Stimulated activated CD8-positive, alpha-beta memory T cell treated with anti-CD3 and anti-CD28 coated beads, Interleukin-12 subunit alpha, Interleukin-12 subunit beta, amount 100 ng/mL, for 1 hour (primary cell): ENCODE data around the gene NCKAP1.
"Not testable (repeated sequence)": the region's sequence is repeated elsewhere in the genome, so short reads cannot be mapped to it uniquely, and the experiment has no call there.

ENCODE experiments used
- DNase-seq: peaks from one replicate; pipeline ENCODE4 v3.0.0-alpha.2; 2020; ENCODE audit warnings: low read depth

NCKAP1 gene

DNA sequence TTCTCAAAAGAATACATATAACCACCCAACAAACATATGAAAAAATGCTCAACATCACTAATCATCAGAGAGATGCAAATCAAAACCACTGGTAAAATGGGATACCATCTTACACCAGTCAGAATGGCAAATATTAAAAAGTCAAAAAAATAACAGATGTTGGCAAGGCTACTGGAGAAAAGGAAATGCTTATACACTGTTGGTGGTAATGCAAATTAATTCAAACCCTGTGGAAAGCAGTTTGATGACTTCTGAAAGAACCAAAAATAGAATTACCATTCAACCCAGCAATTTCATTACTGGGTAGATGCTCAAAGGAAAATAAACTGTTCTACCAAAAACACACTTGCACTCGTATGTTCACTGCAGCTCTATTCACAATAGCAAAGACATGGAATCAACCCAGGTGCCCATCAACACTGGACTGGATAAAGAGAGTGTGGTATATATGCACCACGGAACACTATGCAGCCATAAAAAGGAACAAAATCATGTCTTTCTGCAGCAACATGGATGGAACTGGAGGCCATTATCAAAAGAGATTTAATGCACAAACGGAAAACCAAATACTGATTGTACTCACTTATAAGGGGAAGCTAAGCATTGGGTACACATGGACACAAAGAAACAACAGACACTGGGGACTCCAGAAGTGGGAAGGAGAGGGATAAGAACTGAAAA is 38.8 kb downstream of the NCKAP1 start:
- no peak for DNase-seq

DNA sequence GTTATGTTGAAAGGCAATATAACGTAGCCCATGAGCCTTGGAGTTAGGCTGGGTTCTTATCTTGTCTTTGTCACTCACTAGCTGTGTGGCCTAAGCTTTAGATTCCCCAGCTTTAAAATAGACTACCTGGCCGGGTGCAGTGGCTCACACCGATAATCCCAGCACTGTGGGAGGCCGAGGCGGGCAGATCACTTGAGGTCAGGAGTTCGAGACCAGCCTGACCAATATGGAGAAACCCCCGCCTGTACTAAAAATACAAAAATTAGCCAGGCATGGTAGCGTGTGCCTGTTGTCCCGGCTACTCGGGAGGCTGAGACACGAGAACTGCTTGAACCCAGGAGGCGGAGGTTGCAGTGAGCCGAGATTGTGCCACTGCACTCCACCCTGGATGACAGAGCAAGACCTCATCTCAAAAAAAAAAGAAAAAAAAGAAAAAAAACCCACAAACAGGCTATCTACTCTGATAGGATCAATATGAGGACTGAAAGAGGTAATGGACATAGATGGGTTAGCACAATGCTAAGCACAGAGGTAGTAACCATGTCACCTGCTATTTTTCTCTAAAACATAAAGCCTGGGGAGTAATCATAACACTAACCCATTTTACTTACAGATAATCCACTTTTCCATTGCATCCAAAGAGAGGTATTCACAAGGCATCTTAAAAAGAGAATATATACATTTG is 43.9 kb downstream of the NCKAP1 start:
- no peak for DNase-seq

DNA sequence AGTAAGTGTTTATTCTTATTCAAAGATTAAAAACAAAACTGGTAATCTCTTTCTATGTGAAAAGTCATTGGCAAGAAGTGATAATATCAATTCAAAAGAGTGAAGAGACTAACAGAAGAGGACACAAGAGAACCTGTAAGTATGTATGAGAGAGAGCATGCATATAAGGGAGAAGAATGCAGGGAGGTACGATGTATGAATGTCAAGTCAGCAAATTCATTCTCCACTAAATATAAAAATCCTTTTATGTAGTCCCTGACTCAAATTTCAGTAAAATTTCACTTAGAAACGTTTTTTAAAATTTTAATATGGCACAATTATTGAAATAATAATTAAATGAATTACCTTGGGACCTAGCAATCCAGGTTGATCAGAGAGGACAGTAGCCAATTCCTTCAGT is 55.3 kb downstream of the NCKAP1 start:
- DNase-seq: no peak

DNA sequence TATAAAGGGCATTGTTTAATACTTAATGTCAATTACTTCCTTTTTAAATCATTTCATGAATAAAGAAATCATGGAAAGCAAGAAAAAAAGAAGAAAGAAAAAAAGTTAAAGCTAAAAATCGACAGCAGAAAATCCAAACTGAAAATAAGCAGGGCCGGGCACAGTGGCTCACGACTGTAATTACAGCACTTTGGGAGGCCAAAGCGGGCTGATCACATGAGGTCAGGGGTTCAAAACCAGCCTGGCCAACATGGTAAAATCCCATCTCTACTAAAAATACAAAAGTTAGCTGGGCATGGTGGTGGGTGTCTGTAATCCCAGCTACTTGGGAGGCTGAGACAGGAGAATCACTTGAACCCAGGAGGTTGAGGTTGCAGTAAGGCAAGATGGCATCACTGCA is 56.8 kb downstream of the NCKAP1 start:
- not testable (repeated sequence) for DNase-seq

DNA sequence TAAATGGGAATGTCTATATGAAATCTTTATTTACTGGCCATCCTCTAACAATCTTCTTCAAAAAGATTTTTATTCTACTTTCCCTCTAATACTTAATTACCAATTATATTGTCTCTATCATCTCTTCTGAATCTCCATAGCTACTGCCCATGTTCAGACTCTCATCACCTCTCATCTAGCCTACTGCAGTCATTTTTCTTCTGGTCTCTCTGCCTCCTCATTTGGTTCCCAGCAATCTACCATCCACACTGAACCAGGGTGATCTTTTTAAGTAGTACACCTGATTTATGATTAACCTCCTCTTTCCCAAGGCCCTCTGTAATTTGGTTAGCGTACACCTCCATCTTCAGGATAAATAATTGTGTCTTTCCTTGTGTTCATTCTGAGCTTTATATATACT is 57.6 kb downstream of the NCKAP1 start:
- DNase-seq: no peak

DNA sequence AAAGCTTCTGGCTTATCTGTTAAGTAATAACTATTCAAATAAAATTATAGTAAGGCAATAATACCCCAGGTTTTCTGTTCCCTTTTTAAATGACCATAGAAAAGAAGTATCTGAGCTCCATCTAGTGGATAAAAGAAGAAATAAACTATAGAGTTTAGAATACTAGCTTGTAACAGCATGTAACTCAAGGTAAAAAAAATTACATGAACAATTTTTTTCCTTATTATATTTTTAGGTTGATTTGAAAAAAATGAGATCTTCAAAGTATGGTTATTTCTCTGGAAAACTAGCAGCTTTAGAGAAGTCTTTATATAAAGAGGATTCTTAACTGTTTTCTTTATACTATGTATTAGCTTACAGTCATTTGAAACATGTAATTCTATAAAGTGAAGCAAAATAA is 58.1 kb downstream of the NCKAP1 start:
- DNase-seq: no peak

DNA sequence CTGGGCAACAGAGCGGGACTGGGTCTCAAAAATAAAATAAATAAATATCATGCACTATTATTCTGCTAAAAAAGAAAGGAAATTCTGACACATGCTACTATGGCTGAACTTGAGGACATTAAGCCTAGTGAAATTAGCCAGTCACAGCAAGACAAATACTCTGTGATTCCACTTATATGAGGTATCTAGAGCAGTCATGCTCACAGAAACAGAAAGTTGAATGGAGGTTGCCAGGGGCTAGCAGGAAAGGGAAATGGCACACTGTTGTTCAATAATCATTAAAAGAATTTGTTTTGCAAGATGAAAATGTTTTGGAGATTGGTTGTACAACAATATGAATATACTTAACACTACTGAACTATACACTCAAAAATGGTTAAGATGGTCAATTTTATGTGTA is 60.8 kb downstream of the NCKAP1 start:
- no peak for DNase-seq

DNA sequence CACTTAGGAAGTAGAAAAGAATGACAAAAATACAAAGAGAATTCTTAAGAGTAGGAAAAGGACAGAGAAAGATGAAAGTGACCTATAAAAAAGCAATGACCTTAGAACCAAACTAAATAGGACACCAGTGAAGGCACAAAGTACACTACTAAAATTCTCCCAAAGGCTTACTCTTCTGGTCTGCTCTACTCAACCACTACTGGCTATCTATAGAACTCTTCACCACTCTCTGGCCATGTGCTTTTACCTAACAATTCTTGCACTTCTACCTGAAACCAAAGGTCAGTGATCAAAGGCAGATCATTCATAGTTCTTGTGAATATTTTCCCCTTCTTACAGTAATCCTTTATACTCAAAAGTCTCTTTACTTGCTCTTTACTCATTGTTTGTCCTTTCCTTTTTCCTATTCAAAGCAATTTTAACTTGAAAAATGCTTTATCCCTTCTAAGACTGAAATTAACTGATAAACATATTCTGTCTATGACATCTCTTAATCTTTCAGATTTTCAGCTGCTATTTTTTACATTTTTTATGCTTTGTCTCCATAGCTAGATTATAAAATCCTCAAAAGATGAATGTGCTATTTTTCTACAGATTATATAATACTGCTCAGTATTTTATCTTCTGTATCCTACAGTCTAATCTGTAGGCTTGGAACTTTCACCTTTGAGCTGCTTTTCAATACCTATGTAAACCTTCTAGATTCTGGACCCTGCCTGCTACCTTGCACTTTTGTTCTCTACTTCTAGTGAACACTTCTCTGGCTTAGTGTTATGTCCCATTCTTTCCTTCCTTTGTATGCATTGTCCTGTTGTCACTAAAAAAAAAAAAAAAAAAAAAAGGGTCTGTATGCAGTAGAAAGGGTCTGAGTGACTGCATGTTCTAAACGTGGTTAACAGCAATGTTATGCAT is 64.6 kb downstream of the NCKAP1 start:
- no peak for DNase-seq

DNA sequence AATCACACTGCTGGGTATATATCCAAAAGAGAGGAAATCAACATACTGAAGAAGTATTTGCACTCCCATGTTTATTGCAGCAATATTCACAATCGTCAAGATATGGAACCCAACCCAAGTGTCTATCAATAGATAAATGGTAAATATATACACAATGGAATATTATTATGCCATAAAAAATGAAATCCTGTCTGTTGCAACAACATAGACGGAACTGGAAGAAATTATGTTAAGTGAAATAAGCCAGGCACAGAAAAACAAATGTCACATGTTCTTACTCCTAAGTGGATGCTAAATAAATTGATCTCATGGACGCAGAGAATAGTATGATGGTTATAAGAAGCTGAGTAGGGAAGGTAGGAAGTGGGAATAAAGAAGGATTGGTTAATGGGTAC is 65.7 kb downstream of the NCKAP1 start:
- no peak for DNase-seq

DNA sequence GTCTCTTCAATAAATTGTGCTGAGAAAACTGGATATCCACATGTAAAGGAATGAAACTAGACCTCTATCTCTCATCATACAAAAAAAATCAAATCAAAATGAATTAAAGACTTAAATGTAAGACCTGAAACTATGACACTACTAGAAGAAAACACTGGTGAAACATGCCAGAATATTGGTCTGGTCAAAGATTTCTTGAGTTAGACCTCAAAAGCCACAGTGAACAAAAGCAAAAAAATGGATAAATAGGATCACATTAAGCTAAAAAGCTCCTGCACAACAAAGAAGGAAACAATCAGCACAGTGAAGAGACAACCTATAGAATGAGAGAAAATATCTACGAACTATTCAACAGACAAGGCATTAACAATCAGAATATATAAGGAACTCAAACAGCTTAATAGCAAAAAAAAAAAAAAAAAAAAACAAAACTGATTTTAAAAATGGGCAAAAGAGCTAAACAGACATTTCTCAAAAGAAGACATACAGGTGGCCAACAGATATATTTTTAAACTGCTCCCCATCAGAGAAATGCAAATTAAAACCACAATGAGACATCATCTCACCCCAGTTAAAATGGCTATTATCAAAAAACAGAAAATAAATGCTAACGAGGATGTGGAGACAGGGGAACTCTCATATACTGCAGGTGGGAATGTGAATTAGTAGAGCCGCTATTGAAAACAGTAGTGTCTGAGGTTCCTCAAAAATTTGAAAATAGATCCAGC is 66.3 kb downstream of the NCKAP1 start:
- no peak for DNase-seq

DNA sequence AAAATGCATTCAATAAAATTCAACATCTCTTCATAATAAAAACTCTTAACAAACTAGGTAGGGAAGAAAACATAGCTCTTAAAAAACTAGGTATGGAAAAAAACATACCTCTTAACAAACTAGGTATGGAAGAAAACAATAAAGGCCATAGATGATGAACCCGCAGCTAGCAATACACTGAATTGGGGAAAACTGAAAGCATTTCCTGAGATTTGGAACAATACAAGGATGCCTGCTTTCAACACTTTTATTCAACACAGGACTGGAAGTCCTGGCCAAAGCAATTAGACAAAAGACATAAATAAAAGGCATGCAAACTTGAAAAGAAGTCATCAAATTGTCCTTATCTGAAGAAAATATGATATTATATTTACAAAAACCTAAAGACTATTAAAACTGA is 67.8 kb downstream of the NCKAP1 start:
- DNase-seq: no peak

DNA sequence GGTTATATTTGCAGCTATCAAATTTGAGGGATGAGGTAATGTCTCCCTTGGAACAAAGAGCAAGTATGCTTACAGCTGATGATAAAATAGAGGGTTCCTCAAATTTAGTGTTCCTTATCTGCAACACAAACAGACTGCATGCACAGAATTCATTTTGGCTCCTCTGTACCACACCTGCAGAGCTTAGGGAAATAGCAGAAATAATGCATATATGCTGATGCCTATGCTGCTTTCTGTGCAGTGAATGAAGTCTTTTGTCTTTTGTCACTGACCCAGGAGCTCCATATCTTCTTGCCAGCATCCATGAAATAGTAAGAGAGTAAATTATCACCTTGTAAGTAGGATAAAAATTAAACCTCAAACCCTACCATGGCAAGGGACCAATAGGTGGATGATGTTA is 69.8 kb downstream of the NCKAP1 start:
- no peak for DNase-seq

DNA sequence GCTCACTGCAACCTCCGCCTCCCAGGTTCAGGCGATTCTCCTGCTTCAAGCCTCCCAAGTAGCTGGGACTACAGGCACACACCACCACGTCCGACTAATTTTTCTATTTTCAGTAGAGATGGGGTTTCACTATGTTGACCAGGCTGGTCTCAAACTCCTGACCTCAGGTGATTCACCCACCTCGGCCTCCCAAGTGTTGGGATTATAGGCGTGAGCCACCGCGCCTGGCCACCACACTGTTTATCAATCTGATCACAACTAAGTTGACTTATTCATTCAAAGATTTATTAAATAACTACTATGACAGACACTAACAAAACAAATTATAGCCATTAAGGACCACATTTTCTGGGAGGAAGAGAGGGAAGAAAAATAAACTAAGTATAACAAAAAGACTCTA is 71.9 kb downstream of the NCKAP1 start:
- not testable (repeated sequence) for DNase-seq

DNA sequence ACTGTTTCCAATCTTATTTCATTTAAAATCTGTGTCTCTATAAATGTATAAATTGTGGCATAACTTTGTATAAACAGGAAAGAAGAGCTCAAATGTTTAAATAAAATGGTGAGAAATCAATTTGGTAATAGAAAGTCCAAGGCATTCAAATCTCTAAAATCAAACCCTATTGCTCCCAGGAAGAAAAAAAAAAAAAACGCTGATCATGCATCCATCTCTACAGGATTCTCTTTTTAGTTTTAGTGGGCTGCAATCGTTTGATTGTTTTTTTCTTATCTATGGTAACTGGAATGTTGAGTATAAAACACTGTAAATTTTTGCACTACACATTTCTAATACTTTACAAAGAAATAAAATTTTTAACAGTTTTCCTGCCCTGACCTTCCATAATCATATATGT is 75.6 kb downstream of the NCKAP1 start:
- no peak for DNase-seq

DNA sequence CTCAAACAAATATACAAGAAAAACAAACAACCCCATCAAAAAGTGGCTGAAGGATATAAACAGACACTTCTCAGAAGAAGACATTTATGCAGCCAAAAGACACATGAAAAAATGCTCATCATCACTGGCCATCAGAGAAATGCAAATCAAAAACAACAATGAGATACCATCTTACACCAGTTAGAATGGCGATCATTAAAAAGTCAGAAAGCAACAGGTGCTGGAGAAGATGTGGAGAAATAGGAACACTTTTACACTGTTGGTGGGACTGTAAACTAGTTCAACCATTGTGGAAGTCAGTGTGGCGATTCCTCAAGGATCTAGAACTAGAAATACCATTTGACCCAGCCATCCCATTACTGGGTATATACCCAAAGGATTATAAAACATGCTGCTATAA is 77.4 kb downstream of the NCKAP1 start:
- DNase-seq: not testable (repeated sequence)

DNA sequence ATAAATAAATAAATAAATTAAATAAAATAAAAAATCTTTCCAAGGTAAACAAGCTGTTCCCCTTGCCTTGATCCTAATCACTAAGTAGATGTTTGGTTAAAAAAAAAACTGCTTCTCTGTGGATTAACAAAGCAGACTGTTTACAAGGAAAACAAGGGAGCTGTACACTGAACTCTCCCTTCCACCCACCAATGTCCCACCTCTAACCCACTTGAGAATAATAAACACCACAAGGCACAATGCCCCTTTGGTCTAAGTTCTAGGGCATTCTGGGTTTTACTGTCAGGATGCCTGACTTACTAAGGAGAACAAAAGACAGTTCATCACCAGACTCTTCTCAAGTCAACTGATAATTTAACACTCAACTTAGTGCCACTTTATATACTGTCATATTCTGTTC is 83.5 kb downstream of the NCKAP1 start:
- no peak for DNase-seq

DNA sequence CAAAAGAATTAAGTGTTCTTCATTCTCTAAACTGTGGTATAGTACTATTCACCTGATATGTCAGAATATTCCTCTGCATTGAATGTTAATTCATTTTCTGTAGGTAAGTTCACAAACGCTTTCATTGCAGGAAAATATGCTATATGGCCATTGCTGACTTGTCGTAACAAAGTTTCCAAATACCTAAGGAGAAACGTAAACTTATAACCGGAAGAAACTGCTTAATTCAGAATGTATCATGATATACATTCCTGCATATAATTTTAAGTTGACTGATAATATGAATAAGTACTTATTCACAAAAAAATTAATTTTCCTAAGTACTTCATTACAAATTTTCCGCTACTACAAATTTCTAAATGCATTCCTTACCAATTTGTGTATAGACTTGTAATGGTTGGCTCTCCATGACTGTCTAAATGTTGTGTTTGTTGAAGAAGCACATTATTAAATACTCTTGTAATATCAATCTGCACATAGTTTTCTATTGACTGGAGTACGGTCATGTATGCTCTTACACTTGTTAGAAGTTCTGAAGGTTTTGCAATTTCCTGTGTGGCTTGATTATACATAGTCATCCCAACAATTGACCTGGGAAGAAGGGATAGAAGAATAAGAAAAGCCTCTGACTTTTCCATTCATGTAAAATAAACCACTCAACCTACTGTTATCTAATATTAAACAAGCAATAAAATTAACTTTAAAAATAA is 85.4 kb downstream of the NCKAP1 start:
- DNase-seq: no peak

DNA sequence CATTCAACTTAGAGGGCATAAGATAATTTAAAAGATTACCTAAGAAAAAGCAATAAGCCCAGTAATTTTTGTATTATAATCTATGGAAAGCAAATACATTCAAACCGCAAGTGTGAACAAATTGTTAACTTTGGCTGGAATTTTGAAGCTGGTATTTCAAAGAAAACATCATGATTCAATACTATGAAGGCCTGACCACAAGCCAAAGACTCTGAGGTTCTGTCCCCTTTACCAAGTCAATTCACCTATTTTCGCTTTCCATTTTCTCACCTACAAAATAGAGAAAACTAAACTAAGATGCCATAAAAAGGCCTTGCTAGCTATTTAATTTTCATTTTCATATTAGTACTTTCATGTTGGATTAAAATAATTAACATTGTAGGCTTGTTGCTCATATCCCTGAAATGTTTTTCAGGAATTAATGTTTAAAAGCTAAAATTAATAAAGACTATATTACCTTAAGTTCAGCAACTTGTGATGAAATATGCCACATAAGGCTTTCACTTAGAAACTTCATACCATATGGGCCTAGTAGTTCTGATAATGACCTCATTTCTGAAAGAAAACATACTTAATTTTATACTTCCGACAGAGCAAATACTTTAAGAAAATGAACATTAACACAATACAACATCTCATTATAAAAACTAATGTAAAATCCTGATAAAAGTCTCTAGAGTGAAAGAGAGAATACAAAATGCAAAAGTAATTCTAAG is 86.2 kb downstream of the NCKAP1 start:
- no peak for DNase-seq

DNA sequence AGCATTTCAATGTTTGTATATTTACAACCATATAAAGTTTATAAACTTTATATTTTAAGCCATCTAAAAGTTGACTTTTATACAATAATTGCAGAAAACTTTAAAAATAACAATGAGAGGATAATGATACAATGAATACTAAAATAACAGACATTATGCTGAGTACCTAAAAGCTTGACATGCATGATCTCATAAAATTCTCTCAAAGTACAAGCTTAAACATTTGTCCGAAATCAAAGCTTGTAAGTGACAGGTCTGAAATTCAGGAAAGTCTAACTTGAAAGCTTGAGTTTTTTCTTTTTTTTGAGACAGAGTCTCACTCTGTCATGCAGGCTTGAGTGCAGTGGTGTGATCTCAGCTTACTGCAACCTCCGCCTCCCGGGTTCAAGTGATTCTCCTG is 87.7 kb downstream of the NCKAP1 start:
- DNase-seq: no peak

DNA sequence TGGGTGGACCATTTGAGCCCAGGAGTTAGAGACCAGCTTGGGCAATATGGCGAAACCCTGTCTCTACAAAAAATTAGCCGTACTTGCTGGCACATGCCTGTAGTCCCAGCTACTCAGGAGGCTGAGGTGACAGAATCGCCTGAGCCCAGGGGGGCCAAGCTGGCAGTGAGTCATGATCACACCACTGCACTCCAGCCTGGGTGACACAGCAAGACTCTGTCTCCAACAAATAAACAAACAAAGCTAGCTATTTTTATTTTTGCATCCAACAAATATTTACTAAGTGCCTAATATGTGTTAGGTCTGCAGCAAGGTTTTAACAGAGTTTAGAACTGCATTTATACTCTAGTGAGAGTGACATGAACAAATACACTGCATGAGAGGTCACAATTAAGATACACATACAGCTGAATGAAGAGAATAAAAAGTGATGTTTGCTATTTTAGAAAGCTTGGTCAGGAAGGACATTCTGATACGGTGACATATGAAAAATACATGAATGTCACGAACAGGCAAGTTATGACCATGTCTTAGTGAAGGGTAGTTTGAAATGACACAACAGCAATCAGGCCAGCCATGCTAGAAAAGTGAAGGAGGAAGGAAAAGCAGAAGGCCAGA is 88.6 kb downstream of the NCKAP1 start:
- DNase-seq: no peak

DNA sequence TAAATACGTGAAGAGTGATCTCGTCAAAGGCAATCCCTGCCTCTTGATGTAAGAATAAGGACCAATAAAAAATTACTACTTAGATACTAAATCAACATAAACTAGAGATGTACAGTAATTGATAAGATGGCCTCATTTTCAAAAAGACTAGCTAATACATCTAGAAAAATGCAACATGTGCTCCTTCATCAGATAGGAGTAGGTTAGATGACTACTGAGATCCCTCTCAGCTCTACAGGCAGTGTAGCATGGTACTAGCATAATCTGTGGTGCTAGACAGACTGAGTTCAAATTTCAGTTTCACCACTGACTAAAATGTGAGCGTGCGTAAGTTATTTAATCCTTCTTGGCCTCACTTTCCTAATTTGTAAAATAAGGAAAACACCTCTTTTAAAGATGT is 89.2 kb downstream of the NCKAP1 start:
- no peak for DNase-seq
